ENCODE results near the gene SIRT2.

DNA sequence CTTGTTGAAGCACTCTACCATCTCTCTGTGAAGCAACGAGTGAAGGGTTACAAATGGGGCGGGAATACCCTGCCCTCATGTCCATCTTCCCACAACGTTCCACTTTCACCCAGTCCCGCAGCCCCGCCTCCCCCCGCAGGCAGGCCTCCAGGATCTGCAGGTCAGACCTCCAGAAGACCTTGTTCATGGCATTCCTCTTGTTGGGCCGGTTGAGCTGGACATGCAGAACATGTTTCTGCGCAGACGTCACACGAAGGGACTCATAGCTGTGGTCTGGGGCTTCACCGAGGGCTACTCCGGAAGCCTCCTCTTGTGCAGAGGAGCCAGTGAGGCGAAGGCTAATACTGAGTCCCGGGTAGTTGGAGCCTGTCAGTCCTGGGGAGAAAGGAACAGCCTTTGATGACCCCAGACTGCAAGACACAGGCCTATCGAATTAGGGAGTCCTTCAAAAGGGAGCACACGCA, 68.2 kb downstream of the SIRT2 start:
- TF ChIP-seq EZH2 (IDR thresholded peaks at IDR 0.05) (no peak), SP1 (IDR thresholded peaks at IDR 0.05; ENCODE audit: low read depth) (no peak), POLR2AphosphoS5 (IDR thresholded peaks at IDR 0.05; ENCODE audit: low read depth, low read length) (no peak), YY1 (IDR thresholded peaks at IDR 0.05; ENCODE audit: extremely low read depth, insufficient replicate concordance, low read depth, low read length) (no peak), POLR2A (IDR thresholded peaks at IDR 0.05; ENCODE audit: borderline replicate concordance, extremely low read depth, insufficient read depth, insufficient read length) (no peak), ZNF274 (IDR thresholded peaks at IDR 0.05; ENCODE audit: low read depth, low read length) (no peak), FOSL1 (IDR thresholded peaks at IDR 0.05; ENCODE audit: low read depth) (no peak), CEBPB (IDR thresholded peaks at IDR 0.05; ENCODE audit: low read depth) (no peak), EZH2phosphoT487 (IDR thresholded peaks at IDR 0.05; ENCODE audit: borderline replicate concordance) (no peak), ZFX (IDR thresholded peaks at IDR 0.05) (no peak)
- TF ChIP-seq, protein P1, sequence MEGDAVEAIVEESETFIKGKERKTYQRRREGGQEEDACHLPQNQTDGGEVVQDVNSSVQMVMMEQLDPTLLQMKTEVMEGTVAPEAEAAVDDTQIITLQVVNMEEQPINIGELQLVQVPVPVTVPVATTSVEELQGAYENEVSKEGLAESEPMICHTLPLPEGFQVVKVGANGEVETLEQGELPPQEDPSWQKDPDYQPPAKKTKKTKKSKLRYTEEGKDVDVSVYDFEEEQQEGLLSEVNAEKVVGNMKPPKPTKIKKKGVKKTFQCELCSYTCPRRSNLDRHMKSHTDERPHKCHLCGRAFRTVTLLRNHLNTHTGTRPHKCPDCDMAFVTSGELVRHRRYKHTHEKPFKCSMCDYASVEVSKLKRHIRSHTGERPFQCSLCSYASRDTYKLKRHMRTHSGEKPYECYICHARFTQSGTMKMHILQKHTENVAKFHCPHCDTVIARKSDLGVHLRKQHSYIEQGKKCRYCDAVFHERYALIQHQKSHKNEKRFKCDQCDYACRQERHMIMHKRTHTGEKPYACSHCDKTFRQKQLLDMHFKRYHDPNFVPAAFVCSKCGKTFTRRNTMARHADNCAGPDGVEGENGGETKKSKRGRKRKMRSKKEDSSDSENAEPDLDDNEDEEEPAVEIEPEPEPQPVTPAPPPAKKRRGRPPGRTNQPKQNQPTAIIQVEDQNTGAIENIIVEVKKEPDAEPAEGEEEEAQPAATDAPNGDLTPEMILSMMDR (IDR thresholded peaks at IDR 0.05 in 2 of 3, conservative IDR thresholded peaks at IDR 0.05 in 1 of 3; ENCODE audit: borderline replicate concordance in 1 of 3, insufficient read depth in 1 of 3, low read depth in 2 of 3, low read length in 2 of 3) = no peak
- TF ChIP-seq, protein P2, sequence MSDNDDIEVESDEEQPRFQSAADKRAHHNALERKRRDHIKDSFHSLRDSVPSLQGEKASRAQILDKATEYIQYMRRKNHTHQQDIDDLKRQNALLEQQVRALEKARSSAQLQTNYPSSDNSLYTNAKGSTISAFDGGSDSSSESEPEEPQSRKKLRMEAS (IDR thresholded peaks at IDR 0.05) = no peak
- TF ChIP-seq, protein P3, sequence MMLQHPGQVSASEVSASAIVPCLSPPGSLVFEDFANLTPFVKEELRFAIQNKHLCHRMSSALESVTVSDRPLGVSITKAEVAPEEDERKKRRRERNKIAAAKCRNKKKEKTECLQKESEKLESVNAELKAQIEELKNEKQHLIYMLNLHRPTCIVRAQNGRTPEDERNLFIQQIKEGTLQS (IDR thresholded peaks at IDR 0.05) = no peak
- TF ChIP-seq, protein P4, sequence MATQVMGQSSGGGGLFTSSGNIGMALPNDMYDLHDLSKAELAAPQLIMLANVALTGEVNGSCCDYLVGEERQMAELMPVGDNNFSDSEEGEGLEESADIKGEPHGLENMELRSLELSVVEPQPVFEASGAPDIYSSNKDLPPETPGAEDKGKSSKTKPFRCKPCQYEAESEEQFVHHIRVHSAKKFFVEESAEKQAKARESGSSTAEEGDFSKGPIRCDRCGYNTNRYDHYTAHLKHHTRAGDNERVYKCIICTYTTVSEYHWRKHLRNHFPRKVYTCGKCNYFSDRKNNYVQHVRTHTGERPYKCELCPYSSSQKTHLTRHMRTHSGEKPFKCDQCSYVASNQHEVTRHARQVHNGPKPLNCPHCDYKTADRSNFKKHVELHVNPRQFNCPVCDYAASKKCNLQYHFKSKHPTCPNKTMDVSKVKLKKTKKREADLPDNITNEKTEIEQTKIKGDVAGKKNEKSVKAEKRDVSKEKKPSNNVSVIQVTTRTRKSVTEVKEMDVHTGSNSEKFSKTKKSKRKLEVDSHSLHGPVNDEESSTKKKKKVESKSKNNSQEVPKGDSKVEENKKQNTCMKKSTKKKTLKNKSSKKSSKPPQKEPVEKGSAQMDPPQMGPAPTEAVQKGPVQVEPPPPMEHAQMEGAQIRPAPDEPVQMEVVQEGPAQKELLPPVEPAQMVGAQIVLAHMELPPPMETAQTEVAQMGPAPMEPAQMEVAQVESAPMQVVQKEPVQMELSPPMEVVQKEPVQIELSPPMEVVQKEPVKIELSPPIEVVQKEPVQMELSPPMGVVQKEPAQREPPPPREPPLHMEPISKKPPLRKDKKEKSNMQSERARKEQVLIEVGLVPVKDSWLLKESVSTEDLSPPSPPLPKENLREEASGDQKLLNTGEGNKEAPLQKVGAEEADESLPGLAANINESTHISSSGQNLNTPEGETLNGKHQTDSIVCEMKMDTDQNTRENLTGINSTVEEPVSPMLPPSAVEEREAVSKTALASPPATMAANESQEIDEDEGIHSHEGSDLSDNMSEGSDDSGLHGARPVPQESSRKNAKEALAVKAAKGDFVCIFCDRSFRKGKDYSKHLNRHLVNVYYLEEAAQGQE (IDR thresholded peaks at IDR 0.05; ENCODE audit: low read depth) = no peak

Measured in HCT116 (cell line).